ENCODE data around the gene MADCAM1.
"Not testable (repeated sequence)": the region's sequence is repeated elsewhere in the genome, so short reads cannot be mapped to it uniquely, and the experiment has no call there.

Gene MADCAM1

DNA sequence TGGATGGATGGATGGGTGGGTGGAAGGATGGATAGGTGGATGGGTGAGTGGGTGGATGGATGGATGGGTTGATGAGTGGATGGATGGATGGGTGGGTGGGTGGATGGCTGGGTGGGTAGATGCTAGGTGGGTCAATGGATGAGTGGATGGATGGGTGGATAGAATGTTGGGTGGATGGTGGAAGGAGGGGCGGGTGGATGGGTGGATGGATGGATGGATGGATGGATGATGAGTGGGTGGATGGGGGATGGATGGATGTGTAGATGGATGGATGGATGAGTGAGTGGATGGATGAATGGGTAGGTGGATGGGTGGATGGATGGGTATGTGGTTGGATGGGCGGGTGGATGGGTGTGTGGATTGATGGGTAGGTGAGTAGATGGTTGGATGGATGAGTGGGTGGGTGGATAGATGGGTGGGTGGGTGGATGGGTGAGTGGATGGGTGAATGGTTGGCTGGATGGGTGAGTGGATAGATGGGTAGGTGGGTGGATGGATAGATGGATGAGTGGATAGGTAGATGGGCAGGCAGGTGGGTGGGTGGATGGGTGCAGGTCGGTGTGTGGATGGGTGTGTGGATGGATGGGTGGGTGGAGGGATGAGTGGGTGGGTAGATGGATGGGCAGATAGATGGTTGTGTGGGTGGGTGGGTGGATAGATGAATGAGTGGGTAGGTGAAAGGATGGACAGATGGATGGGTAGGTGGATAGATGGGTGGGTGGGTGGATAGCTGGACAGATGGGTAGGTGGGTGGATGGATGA is 31.1 kb upstream of the MADCAM1 start:
- DNase-seq: no peak

DNA sequence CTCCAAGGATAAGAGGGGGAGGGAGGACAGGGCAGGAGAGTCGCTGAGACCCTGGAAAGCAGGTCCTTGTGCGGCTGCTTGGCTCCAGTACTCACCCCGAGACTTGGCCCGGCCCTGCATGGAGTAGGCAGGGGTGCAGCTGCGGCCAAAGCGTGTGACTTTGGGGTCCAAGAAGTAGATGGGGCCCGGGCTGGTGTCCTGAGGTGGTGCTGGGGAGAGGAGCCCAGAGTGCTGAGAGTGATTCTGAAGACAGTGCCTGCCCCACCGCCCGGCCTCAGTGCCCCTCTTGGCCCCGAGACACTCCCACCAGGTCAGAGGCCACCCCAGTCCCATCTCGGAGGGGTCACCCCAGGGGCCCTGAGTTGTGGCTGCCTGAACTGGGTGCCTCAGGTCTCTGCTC is 28.7 kb upstream of the MADCAM1 start:
- DNase-seq: no peak

DNA sequence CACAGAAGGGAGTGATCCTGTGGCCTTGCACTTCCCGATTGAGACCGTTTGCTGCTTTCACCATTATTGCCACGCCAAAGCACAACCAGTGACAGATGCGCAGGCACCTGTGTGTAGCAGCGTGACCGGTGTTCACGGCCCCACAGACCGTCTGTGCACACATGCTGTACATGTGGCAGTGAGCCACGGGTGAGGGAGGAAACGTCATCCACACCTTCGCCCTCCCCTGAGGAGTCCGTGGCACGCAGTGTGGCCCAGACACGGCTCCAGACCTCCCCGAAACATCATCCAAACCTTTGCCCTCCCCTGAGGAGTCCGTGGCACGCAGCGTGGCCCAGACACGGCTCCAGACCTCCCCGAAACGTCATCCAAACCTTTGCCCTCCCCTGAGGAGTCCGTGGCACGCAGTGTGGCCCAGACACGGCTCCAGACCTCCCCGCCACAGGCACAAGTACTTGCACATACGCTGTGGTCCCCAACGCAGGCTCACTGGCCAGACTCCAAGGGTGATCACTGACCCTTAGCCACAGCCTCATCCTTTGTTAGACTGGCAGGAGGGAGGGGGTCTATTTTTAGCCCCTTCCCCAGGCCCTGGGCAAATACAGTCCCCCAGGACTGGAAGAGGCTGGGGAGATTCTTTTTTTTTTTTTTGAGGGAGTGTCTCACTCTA is 27.6 kb upstream of the MADCAM1 start:
- DNase-seq: no peak

DNA sequence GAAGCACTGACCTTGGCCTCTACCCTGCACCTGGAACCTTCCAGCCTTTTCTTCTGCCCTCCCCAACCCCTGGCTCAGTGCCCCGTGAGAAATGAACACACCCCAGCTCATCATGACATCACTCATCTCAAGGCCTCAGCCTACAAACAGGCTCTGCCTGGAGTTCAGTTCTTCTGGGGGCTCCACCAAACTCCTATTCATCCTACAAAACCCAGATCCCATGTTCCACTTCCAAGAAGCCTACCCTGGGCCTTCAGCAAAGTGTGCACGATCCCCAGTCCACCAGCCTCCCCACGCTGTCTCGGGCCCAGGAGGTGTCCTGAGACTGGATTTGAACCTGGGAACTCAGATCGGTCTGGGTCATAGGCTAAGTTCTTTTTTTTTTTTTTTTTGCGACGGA is 26.5 kb upstream of the MADCAM1 start:
- DNase-seq: no peak

DNA sequence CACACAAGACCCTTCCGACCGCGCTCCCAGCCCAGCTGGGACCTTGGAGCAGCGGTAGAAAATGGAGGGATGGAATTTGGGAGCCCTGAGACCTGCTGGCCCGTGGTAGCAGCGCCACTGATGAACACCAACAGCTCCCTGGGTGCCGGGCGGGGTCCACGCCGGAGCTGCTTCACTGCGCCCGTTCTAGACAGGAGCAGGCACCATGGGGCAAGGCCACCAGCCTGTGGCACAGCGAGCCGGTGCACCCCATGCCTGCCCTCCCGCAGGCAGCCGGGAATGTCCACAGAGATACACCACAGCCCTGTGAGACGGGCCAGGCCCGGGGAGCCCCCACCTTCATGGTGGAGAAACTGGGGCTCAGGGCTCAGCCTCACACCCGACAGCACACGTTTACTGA is 25.6 kb upstream of the MADCAM1 start:
- DNase-seq: no peak

DNA sequence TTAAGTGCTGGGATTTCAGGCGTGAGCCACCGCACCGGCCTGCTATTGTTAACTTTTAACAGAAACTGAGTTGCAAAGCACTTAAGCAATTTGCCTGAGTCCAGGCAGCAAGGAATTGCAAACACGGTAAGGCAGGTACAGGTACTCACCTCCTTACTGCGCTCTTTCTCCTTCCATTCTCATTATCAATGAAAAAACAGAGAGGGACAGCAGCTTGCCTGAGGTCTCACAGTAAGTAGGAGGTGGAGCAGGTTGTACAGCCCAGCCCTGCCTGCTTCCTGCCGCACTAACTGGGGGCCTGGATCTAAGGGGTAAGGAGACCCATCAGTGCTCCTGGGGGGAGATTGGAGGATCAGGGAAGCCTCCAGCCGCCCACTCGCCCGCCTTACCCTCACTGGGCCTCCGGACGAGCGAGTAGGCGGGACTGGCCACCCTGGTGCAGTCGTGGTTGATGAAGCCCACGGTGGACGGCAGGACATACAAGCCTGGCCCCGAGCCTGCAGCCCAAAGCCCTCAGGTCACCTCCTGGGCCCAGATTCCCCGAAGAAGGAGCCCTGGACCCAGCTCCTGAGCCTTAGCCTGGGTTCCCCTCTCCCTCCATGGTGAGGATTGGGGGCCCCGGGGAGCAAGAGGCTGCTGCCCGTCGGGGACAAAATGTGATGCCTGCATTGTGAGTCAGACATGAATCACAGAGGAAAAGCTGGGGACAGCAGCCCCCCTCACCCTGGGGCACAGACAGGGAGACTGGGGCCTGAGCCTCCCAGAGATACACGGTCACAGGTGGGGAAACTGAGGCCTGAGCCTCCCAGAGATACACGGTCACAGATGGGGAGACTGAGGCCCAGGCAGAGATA is 24.1 kb upstream of the MADCAM1 start:
- no peak for DNase-seq

DNA sequence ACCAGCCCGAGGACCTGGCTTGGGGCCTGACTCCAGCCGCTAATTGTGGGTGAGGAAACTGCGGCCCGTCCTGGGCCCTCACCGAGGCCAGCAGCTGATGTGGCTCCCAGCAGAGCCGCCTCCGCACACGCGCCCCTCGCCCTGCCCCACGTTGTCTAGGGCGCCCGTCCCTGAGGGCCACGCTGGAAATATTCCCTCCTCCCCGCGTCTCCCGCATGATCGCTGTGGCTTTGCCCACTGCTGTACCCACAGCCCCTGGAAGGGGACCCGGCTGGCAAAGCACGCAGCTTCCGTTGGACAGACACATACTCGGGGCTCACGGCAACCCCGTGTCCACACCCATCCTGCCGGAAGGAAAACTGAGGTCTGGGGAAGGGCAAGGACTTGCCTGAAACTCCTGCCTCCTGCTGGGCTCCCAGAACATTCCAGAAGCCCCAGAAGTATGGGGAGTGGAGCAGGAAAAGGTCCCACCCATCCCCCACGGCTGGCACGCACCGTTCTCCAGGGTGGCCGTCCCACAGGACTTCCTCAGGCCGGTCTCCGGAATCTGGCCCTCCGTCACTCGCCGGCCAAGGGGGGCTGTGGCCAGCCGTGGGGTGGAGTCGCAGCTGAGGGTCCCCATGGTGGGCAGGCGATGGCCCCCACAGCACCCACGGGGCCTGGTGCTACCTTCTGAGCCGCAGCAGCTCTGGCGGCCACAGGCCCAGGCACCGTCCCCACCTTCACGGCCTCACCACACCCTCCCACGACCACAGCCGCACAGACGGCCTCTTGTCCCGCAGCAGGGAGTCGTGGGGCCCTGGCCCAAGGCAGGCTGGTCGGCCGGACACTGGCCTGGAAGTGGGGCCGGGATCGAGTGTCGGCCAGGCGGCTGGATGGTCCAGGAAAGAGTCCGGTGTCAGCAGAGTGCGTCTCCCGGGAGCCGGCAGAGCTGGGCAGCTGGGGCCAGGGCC is 21.9 kb upstream of the MADCAM1 start:
- no peak for DNase-seq

DNA sequence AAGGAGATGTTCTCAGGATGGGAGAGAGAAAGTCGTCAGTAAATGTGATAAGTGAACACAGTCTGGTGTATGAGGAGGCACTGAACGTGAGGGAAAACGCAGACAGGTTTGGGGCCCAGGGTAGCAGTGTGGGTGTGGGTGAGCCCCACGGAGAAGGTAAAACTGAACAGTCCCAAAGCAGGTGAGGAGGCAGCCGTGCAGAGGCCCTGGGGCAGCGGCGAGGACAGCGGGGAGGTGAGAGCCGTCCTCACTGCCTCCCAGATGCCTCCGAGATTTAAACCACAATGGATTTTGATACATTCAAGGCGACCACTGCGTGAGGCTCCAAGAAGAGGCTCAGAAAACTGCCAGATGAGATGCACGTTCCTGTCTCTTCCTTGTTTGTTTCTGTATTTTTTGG is 20.9 kb upstream of the MADCAM1 start:
- DNase-seq: no peak

DNA sequence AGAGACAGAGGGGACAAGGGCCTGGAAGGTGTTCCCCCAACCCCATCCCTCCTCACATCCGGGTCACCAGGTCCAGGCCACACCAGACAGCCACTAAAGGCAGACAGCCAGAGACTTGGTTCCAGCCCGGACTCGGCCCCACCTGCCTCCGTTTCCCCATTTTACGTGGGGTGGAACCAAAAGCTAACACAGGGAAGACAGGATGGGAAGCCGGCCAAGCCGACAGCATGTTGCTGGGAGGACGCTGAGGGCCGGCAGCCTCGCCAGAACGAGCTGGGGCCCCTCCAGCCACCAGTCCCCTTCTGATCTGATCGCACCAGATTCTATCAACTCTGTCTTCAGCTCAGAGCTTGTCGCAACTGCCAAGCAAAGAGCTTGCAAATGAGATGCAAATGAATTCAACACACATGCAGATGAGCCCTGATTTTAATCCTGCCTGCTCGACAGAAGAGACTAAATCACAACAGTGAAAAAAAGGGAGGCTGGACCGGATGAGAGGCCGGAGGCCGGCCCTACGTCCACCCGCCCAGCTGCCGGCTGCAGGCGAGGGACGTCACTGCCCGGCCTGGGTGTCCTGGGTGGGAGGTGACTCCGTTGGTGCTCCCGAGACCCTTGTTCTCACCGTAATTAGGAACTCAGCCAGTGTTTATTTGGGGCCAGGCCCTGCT is 17.9 kb upstream of the MADCAM1 start:
- no peak for DNase-seq

DNA sequence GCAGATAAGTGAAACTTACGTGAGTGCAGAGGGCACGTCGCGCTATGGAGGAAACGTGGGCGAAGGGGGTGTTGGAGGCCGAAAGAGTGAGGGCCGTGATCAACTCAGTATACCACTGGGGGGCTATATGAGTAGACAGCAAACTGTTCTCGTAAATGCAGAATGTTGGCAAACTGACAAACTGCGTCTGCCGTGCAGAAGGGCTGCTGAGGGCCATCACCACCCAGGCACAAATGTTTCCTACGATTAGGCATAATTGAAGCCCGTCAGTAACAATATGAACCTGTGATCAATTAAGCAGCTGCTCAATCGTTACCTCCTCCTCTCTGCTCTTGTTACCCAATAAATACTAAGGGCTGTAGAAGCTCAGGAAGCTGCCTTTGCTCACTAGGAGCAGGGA is 17.3 kb upstream of the MADCAM1 start:
- no peak for DNase-seq

DNA sequence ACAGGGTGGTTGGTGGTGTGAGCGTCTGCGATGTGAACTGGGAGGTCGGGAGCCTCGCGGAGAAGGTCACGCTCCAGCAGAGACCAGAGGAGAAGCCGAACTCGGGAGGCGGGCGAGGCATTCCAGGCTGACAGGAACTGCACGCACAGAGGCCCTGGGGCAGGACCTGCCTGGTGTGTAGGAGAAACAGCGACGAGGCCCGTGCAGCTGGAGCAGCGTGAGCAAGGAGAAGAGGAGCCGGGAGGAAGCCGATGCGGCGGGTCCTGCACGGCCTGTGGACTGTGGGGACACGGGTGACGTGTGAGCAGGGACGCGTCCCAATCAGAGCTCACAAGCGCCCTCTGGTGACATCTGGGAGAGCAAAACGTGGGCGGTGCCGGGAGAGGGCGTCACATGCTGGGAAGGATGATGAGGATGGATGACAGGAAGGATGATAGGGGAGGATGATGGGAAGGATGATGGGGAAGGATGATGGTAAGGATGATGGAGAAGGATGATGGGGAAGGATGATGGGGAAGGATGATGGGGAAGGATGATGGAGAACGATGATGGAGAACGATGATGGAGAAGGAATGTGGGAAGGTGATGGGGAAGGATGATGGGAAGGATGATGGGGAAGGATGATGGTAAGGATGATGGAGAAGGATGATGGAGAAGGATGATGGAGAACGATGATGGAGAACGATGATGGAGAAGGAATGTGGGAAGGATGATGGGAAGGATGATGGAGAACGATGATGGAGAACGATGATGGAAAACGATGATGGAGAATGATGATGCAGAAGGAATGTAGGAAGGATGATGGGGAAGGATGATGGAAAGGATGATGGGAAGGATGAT is 16.1 kb upstream of the MADCAM1 start:
- peak; percentile 72 for DNase-seq

DNA sequence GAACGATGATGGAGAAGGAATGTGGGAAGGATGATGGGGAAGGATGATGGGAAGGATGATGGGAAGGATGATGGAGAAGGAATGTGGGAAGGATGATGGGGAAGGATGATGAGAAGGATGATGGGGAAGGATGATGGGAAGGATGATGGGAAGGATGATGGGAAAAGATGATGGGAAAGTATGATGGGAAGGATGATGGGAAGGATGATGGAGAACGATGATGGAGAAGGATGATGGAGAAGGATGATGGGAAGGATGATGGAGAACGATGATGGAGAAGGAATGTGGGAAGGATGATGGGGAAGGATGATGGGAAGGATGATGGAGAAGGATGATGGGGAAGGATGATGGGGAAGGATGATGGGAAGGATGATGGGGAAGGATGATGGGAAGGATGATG is 15.2 kb upstream of the MADCAM1 start:
- DNase-seq: not testable (repeated sequence)

DNA sequence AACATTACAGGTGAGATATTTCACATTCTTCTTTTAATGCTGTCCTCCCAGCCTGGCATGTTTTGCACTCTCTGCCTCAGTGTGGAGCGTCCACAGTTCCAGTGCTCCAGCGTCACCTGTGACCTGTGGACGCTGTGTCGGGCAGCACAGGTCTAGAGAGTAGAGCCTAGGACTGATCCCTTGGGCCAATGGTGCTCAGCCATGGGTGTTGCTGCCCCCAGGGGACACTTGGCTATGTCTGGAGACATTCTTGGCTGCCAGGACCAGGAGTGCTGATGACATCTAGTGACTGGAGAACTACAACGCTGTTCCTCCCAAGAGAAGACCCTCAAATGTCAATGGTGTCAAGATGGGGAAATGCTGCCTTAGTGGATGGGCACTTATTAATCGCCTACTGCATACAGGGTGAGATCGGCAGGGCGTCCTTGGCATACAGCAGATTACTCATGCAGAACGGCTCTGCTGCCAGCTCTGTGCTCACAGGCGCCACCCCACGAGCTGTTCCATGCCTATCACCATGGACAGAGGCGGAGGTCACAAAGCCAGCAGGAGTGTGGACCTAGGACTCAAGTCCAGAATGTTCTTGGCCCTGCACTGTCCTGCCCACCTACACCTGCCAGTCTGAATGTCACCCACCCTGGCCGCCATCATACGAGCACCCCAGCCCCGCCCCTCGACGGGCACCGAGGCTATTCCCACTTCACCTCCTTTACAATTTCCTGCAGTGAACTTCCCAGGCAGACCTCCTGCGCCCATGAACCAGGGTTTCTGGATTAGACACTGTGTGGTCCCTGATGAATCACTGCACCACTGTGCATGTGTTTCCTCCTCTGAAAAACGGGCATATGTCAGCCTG is 13.9 kb upstream of the MADCAM1 start:
- no peak for DNase-seq

DNA sequence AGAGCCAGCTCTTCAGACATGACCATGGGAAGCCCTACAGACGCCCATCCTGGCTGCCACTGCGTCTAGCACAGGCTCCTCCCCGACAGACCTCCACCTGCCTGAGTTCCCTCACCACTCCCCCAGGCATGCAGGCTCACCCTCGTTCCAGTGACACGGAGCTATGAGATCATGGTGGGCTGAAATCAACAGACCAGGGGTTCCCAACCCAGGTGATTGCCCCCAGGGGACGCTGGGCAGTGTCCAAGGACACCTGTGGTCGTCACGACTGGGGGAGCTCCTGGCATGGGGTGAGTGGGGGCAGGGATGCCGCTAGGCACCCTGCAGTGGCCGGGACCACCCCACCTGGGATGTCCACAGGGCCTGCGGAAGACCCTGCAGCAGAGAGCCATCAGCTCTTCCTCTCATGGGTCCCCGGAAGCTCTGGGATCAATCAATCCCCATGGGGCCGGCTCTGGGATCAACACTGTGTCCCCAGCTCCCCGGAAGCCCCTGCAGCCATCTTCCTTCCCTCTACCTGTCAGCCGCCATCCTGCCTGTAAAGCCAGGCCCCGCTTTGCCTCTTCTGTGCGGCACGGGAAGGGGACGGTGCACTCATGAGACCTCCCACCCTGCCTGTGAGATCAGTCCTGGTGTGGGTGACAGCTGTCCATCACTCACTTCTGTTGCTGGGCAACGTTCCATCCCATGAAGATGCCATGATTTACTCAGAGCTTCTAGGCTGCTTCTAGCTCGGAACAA is 12.8 kb upstream of the MADCAM1 start:
- no peak for DNase-seq

DNA sequence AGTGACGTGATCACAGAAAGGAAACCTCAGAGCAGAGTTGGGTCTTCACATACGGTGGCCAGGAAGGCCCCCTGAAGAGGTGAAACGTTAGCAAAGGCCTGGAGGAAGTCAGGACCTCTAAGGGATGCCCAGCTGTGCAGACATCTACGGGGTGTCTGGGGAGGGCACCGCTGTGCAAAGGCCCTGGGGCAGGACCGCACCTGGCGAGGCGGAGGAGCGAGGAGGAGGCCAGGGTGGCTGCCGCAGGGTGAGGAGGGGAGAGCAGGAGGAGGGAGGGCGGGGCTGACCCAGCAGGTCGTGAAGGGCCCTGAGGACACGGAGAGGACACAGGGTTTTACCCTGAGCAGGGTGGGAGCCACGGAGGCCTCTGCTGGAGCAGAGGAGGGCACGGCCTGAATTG is 11.8 kb upstream of the MADCAM1 start:
- no peak for DNase-seq

DNA sequence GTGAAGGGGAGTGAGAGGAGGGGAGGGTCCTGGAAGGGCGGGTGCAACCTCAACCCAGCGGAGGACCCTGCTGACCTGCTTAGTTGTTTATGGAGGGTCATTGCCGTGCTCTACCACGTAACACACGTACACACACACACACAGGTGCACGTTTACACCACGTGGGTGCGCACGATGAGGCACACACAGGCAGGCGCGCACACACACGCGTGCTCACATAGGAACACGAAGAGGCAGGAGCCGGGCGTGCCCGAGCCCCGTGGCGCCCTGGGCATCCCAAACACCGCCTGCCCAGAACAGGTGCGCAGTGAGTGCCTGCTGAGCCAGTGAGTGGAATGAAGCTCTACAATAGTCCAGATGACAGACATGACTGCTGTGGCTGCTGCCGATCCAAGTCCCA is 11.2 kb upstream of the MADCAM1 start:
- peak; percentile 36 for DNase-seq

DNA sequence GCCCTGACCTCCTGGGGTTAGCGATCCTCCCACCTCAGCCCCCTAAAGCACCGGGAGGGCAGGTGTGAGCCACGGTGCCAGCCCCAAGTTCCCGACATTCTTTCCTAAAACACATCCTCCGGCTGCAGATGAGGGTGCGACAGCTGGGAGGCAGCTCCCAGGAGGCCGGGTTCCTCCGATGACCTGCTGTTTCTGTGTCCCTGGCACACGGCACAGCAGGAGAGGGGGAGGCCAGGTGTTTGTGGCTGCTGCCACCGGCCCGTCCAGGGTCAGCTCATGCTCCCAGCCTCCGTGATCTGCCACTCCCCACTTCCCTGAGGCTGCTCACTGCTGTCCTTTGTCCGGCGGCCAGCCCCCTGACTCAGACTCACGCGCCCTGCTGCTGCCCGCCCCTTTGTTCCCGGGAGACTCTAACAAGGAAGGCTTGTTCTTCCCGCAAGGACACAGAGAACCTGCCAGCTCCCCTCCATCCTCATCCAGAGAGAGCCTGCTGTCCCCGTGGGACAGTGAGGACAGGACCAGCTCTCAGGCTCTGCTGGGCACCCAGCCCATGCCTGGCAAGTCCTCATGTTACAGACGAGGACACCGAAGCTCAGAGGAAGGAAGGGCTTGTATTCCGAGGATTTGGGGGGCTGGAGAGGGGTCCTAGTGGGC is 10.6 kb upstream of the MADCAM1 start:
- no peak for DNase-seq

DNA sequence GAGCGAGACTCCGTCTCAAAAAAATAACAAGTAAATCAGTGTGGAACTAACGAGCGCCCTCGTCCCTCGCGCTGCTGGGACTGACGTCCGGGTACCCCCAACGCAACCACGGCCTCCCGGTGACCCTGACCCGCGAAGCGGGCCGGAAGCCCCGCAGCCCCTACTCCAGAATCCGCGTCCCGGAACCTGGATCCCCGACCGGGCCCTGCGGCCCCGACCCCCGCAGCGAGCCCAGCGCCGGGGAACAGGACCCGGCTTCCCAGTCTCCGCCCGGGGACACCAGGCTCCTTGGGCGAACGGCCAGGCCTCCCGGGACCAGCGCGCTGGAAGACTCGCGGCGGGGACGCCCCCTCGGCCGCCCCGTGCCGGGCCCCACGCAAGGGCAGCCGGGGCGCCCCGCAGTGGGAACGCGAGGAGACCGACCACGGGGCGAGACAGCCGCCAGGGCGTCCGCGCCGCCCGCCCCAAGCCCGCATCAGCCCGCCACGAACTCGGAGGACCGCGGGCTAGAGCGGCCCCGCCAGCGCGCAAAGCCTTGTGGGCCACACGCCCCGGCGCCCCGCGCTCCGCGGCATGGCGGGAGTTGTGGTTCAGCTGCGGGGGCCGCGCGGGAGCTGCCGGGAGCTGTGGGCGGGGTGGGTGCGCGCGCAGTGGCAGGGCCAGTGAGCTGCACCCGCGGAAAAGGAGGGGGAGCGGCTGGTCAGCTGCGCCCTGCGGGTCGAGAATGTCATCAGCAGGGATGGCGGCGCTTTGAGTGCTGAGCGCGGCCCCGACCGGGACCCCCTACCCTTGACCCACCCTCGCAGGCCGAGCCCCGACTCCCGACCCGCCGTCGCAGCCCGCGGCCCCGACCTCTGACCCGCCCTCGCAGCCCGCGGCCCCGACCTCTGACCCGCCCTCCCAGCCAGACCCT is 7.5 kb upstream of the MADCAM1 start:
- peak; percentile 97 for DNase-seq

Data from DMS53 (cell line).